Activated CD4-positive, CD25-positive, alpha-beta regulatory T cell treated with anti-CD3 and anti-CD28 coated beads, Interleukin-2, amount 50 U/mL, for 72 hours (primary cell): ENCODE measurements around the gene OR10A2.
"Not testable (repeated sequence)": the region's sequence is repeated elsewhere in the genome, so short reads cannot be mapped to it uniquely, and the experiment has no call there.

Experiments
- DNase-seq: peaks from one replicate; pipeline ENCODE4 v3.0.0; 2021

OR10A2 gene

DNA sequence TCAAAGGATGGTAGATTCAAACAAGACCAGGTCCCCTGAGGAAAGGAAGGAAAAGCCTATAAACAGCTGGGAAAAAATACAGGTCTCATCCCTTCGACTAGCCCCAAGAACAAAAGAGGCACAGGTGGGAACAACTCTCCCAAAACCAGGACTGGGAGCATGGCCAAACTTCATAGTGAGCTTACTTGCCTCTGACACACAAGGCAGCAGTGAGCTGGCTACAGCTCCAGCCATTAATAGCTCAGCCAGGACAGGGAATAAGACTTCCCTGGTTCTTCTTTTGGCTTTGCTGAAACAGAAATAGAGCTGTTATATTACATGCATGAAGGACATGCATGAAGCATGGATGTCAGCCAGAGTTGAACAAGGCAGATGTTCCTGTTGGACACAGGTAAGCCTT is at the start of gene OR10A2:
TSS of gene OR10A2 (plus strand) at position 97 of the 400 bp plus-strand sequence. CDS start 6,698 bp downstream, outside the sequence.
- no peak for DNase-seq

DNA sequence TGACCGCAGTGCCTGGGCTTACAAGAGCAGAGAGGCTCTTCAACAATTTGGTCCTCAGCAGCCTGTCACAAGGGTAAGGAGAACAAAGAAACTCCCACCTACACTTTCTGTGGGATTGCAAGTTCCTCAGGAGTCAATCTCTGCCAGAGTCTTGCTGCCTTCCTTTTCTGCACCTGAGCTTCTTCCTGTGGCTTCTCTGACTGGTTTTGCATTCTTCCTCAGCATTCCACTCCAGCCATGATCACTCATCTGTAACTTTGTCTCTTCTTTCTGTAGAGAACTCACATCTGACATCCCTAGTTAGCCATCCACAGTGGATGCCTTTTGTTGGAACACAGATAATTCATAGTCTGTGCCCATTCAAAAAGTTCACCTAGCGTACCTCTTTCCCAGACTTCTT is 49.2 kb upstream of the OR10A2 start:
- no peak for DNase-seq

DNA sequence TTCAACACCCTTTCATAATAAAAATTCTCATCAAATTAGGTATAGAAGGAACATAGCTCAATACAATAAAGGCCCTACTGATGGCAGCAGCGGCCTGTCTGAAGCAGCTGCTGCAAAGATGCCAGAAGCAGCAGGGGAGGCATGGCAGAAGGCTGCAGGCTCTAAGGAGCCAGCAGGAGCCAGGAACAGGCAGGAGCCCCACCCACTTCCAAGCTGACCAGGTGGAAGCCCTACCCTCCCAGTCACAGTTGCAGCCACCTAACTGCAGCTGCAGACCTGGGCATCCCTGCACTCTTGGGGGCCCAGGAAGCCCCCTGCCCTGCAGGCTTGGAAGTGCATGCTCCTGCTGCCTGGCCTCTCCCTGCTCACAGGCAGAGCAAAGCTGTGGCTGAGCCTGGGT is 45.2 kb upstream of the OR10A2 start:
- no peak for DNase-seq

GRCh38 chr11:6818967-6819366 is 43.9 kb upstream of the OR10A2 start:
- DNase-seq = no peak

DNA sequence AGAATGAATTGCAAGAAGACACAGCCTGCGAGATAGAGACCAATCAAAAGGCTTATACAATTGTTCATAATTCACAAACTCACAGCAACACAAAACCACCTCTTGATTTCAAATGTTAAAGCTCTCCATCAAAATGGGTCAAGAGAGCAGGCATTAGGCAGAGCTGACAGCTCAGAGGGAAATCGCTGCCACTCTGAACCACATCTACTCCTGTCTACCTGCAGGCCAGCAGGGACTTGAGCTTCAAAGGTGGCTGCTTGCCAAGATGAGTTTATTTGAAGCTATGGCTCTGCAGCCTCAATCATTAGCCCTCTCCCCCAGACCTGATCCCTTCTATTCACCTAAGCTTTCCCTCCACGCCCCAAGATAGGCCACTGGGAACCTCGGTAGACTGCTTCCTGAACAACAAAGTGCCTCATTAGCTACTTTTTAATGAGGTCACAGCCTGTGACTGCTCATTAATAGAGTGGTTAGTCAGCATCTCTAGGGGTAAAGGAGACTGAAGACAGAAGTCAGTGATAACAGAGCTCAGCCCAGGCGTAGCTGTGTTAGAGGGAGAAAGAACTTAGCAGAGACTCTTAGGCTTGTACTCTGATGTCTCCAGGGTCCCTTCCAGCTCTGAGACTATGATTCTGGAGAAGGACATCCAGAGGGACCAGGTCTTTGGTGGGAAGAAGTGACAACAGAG is 38.6 kb upstream of the OR10A2 start:
- DNase-seq = no peak

DNA sequence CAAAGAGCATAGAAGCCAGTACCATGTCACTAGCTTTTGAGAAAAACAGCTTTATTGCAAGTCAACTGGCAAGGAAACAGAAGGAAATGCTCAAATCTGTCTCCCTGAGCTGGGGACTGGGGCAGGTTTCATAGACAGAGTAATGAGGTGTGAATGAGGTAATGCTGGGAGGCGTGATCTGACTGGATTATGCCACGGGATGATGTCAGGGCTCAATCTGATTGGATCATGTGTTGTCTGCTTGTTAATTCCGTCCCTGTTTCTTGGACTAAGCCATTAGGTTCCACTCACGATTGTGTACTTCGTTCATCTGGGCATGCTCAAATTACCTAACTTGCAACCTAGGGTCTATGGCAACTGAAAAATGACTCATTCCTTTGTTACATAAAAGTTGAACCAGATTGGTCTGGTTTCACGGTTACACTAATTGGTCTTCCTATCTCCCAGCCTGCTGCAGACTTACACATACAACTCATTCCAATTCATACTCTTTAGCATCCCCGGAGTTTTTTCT is 37.6 kb upstream of the OR10A2 start:
- no peak for DNase-seq

GRCh38 chr11:6828103-6828502 is 34.8 kb upstream of the OR10A2 start:
- DNase-seq = no peak

GRCh38 chr11:6833356-6833755 is 29.5 kb upstream of the OR10A2 start:
- DNase-seq = no peak

- DNase-seq = no peak
Observed at GRCh38 chr11:6834021-6834420, 28.8 kb upstream of the OR10A2 start.

- no peak for DNase-seq
Observed at GRCh38 chr11:6841694-6842093, 21.2 kb upstream of the OR10A2 start.

DNA sequence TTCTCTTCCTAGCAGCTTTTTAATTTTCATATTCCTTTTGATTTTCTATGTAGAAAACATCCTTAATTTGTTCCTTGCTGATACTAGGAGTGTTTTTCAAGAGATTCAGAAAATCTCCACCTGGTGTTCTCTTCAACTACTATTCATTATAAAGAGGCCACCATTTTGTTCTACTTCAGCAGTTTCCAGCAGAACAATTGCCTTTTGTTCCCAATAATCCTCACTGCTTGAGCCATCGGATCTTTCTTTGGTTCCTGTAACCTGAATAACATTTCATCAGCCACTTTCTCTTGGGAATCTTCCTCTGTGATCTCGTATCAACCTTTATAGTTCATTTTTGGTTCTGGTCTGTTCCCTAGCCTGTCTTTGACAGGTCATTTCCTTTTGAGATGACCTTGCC is 19.2 kb upstream of the OR10A2 start:
- no peak for DNase-seq

GRCh38 chr11:6844356-6844755 is 18.5 kb upstream of the OR10A2 start:
- no peak for DNase-seq

GRCh38 chr11:6845383-6845782 is 17.5 kb upstream of the OR10A2 start, which contains the start of gene OR10A5:
OR10A5 (plus strand) TSS chr11:6845683; CDS start chr11:6845683, 0 bp downstream.
- no peak for DNase-seq

GRCh38 chr11:6850526-6850925 is 12.3 kb upstream of the OR10A2 start:
- no peak for DNase-seq

GRCh38 chr11:6854801-6855200 is 8.1 kb upstream of the OR10A2 start:
- not testable (repeated sequence) for DNase-seq

GRCh38 chr11:6855971-6856541 is 6.8 kb upstream of the OR10A2 start:
- no peak for DNase-seq

DNA sequence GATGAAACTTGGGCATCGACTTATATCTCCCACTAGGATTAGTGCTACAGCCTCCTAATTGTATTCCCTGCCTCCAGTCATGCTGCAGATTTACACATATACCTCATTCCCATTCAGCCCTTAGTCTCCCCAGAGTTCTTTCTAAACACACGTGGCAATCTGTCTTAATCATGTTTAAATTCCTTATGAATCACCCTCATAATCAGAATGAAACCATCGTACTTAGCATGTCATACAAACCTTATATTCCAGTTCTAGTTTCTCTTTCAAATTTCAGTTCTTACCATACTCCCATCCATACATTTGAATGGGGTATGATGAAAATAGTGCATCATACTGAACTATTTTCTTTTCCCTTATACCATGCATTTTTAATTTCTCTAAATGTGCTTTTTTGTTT is 6.0 kb upstream of the OR10A2 start:
- DNase-seq = no peak

GRCh38 chr11:6864438-6864837 is 1.6 kb downstream of the OR10A2 start:
- no peak for DNase-seq

GRCh38 chr11:6871278-6871677 is 8.4 kb downstream of the OR10A2 start:
- no peak for DNase-seq

GRCh38 chr11:6875761-6876160 is 12.9 kb downstream of the OR10A2 start:
- DNase-seq = no peak

- no peak for DNase-seq
Observed at GRCh38 chr11:6876325-6876724, 13.5 kb downstream of the OR10A2 start, which contains the start of gene OR10A4. OR10A4 (plus strand) TSS chr11:6876625; CDS start chr11:6876648, 23 bp downstream.

- no peak for DNase-seq
Observed at GRCh38 chr11:6876914-6877313, 14.1 kb downstream of the OR10A2 start.

- no peak for DNase-seq
Observed at GRCh38 chr11:6882751-6883150, 19.9 kb downstream of the OR10A2 start.

- DNase-seq = not testable (repeated sequence)
Observed at GRCh38 chr11:6887711-6888110, 24.9 kb downstream of the OR10A2 start.

- DNase-seq = no peak
Observed at GRCh38 chr11:6888830-6889229, 26.0 kb downstream of the OR10A2 start.
